Esophagus squamous epithelium (tissue), 4 donors: ENCODE results near the gene CCT7.
"Not testable (repeated sequence)": the region's sequence is repeated elsewhere in the genome, so short reads cannot be mapped to it uniquely, and the experiment has no call there.

Experiments
- CTCF ChIP-seq, 6 experiments: fragments of 450-650 bp in 4 of 6; fragments of 200-600 bp in 2 of 6; sonication (generic) in 2 of 6; IDR thresholded peaks; one replicate each; pipeline ENCODE4 v1.5.1; 2016 to 2019; ENCODE audit warnings: antibody characterized with exemption in 6 of 6, mild to moderate bottlenecking in 4 of 6, moderate library complexity in 4 of 6
- POLR2A ChIP-seq, 4 donors: fragments of 450-650 bp; IDR thresholded peaks; one replicate each; pipeline ENCODE4 v1.6.1; 2017; ENCODE audit warnings: antibody characterized with exemption in 4 of 4, mild to moderate bottlenecking in 4 of 4, moderate library complexity in 3 of 4

- not testable (repeated sequence) for TF ChIP-seq CTCF, POLR2A (IDR thresholded peaks at IDR 0.05)
These were observed 28.8 kb downstream of the CCT7 start for GRCh38 chr2:73262691-73263429.
